Mucosa of stomach (tissue), 1 donor: ENCODE measurements around the gene CDY2A.
"Not testable (repeated sequence)": the region's sequence is repeated elsewhere in the genome, so short reads cannot be mapped to it uniquely, and the experiment has no call there.

Source experiments
- H3K27me3 ChIP-seq: one replicate; pipeline ENCODE4 v1.7.0; 2013; ENCODE audit warnings: mild to moderate bottlenecking, low read length; ENCODE audit not compliant: control insufficient read depth, insufficient read depth
- H3K36me3 ChIP-seq: one replicate; pipeline ENCODE4 v1.7.0; 2013; ENCODE audit warnings: low read length; ENCODE audit not compliant: control insufficient read depth, insufficient read depth
- H3K4me1 ChIP-seq: one replicate; pipeline ENCODE4 v1.7.0; 2013; ENCODE audit warnings: mild to moderate bottlenecking, low read length; ENCODE audit not compliant: control insufficient read depth, insufficient read depth
- H3K4me3 ChIP-seq: one replicate; pipeline ENCODE4 v1.7.0; 2013; ENCODE audit warnings: low read length
- H3K9ac ChIP-seq: one replicate; pipeline ENCODE4 v1.7.0; 2013; ENCODE audit warnings: mild to moderate bottlenecking, low read length, moderate library complexity
- H3K9me3 ChIP-seq: one replicate; pipeline ENCODE4 v1.7.0; 2013; ENCODE audit warnings: mild to moderate bottlenecking, low read length, moderate library complexity; ENCODE audit not compliant: control insufficient read depth
- donor health status: Pancreatic carcinoma.

CDY2A gene

GRCh38 chrY:18073464-18073863 lies 47.9 kb downstream of the CDY2A start:
- not testable (repeated sequence) for H3K27me3 ChIP-seq, H3K36me3 ChIP-seq, H3K4me1 ChIP-seq, H3K4me3 ChIP-seq, H3K9ac ChIP-seq, H3K9me3 ChIP-seq
